Hematopoietic multipotent progenitor cell treated with erythropoietin and hydrocortisone succinate and interleukin-3 and kit ligand, for 8 days (in vitro differentiated cells): ENCODE data around the gene C15orf39.
A peak's percentile ranks its signal among the peaks of the same experiment; 100 is the strongest.

Experiments
- DNase-seq: peaks from one replicate; pipeline ENCODE4 v3.0.0-alpha.2; 2015

Gene C15orf39

GRCh38 chr15:75197062-75197630 is 4.5 kb upstream of the C15orf39 start:
- no peak for DNase-seq

GRCh38 chr15:75198560-75199356 is 2.9 kb upstream of the C15orf39 start:
- peak; percentile 94 for DNase-seq

GRCh38 chr15:75199357-75199940 is 2.2 kb upstream of the C15orf39 start:
- peak; percentile 72 for DNase-seq

- no peak for DNase-seq
Observed at GRCh38 chr15:75200391-75200764, 1.3 kb upstream of the C15orf39 start.

- DNase-seq = peak; percentile 35
Observed at GRCh38 chr15:75200765-75201615, 692 bp upstream of the C15orf39 start.

- peak; percentile 75 for DNase-seq
Observed at GRCh38 chr15:75202251-75203016, 752 bp downstream of the C15orf39 start.

GRCh38 chr15:75203017-75203907 is 1.6 kb downstream of the C15orf39 start:
- DNase-seq = peak; percentile 20

- peak; percentile 24 for DNase-seq
Observed at GRCh38 chr15:75203908-75204263, 2.2 kb downstream of the C15orf39 start.

GRCh38 chr15:75204340-75205063 is 2.8 kb downstream of the C15orf39 start:
- peak; percentile 93 for DNase-seq

- DNase-seq = no peak
Observed at GRCh38 chr15:75205064-75205395, 3.3 kb downstream of the C15orf39 start.

- no peak for DNase-seq
Observed at GRCh38 chr15:75206006-75206405, 4.3 kb downstream of the C15orf39 start.

GRCh38 chr15:75206803-75207617 is 5.3 kb downstream of the C15orf39 start:
- no peak for DNase-seq

- DNase-seq = no peak
Observed at GRCh38 chr15:75207618-75208500, 6.2 kb downstream of the C15orf39 start.

- DNase-seq = no peak
Observed at GRCh38 chr15:75208501-75209288, 7.0 kb downstream of the C15orf39 start.

- no peak for DNase-seq
Observed at GRCh38 chr15:75209289-75209676, 7.6 kb downstream of the C15orf39 start.

GRCh38 chr15:75210811-75211230 is 9.1 kb downstream of the C15orf39 start:
- DNase-seq = no peak

GRCh38 chr15:75211436-75212199 is 9.9 kb downstream of the C15orf39 start:
- no peak for DNase-seq
